Subcutaneous abdominal adipose tissue (tissue), 5 donors: ENCODE results near the gene OSER1.
"Not testable (repeated sequence)": the region's sequence is repeated elsewhere in the genome, so short reads cannot be mapped to it uniquely, and the experiment has no call there.

ENCODE experiments used
- H3K27ac ChIP-seq: one replicate; pipeline ENCODE4 v1.7.0; 2013; ENCODE audit warnings: low read depth, mild to moderate bottlenecking, inconsistent platforms, low read length, moderate library complexity
- H3K27me3 ChIP-seq, 5 donors: one replicate each; pipeline ENCODE4 v1.7.0; 2013; ENCODE audit warnings: low read length in 5 of 5, inconsistent platforms in 1 of 5; ENCODE audit not compliant: control insufficient read depth in 5 of 5, insufficient read depth in 4 of 5
- H3K36me3 ChIP-seq, 5 donors: one replicate each; pipeline ENCODE4 v1.7.0; 2013; ENCODE audit warnings: low read length in 5 of 5; ENCODE audit not compliant: control insufficient read depth in 5 of 5, insufficient read depth in 5 of 5
- H3K4me1 ChIP-seq, 5 donors: one replicate each; pipeline ENCODE4 v1.7.0; 2013; ENCODE audit warnings: low read length in 5 of 5, mild to moderate bottlenecking in 3 of 5, moderate library complexity in 1 of 5; ENCODE audit not compliant: control insufficient read depth in 5 of 5, insufficient read depth in 5 of 5
- H3K4me3 ChIP-seq, 5 donors: one replicate each; pipeline ENCODE4 v1.7.0; 2013; ENCODE audit warnings: low read length in 5 of 5, low read depth in 1 of 5
- H3K9ac ChIP-seq, 5 donors: one replicate each; pipeline ENCODE4 v1.7.0; 2013; ENCODE audit warnings: low read length in 5 of 5, mild to moderate bottlenecking in 4 of 5, moderate library complexity in 3 of 5
- H3K9me3 ChIP-seq, 5 donors: one replicate each; pipeline ENCODE4 v1.7.0; 2013; ENCODE audit warnings: low read length in 5 of 5; ENCODE audit not compliant: control insufficient read depth in 5 of 5
- donor health status: healthy.
- donor health status: healthy.
- donor health status: healthy.
- donor health status: healthy.
- donor health status: healthy.

OSER1 gene

GRCh38 chr20:44191640-44192039 lies 18.9 kb downstream of the OSER1 start:
- not testable (repeated sequence) for H3K4me3 ChIP-seq, H3K9me3 ChIP-seq, H3K9ac ChIP-seq, H3K27ac ChIP-seq
- peaks cover 8 to 25% (median 24%) of the 10 kb centered on the region in 5 donors for H3K4me1 ChIP-seq
- peaks cover 6 to 12% (median 9%) of the 10 kb centered on the region in 5 donors for H3K36me3 ChIP-seq
- H3K27me3 ChIP-seq: peaks cover 0 to 11% (median 2%) of the 10 kb centered on the region in 5 donors

DNA sequence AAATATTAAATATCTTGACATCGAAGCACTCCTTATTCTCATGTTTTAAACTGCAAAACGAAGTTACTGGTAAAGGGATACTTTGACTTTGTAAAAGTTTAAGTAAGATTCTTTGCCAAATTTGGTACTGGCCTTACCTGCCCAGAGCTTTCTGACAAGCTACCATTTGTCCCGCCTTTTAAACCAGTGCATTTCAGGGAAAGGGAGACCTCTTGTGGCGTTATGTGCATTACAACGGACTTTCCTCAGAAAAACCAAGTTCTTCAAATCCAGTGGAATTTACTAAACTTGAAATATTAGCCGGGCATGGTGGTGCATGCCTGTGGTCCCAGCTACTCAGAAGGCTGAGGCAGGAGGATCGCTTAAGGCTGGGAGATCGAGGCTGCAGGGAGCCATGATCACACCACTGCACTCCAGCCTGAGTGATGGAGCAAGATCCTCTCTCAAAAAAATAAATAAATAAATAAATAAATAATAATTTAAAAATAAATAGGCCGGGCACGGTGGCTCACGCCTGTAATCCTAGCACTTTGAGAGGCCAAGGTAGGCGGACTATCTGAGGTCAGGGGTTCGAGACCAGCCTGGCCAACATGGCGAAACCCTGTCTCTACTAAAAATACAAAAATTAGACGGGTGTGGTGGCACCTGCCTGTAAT lies 20.2 kb downstream of the OSER1 start:
- H3K4me1 ChIP-seq: peaks cover 8 to 31% (median 27%) of the 10 kb centered on the region in 5 donors
- not testable (repeated sequence) for H3K27ac ChIP-seq, H3K9me3 ChIP-seq, H3K36me3 ChIP-seq, H3K9ac ChIP-seq, H3K4me3 ChIP-seq
- H3K27me3 ChIP-seq: peaks cover 0 to 12% (median 7%) of the 10 kb centered on the region in 5 donors

- Histone ChIP-seq H3K9me3 (no peaks in the 10 kb centered on the region), H3K4me3 (no peak overlapping the region), H3K36me3 (no peaks in the 10 kb centered on the region), H3K27ac (peak overlapping the region; percentile 67), H3K9ac (peak overlapping the region in 2 of 5 donors; percentile 59 to 63), H3K4me1 (peaks cover 8 to 31% (median 27%) of the 10 kb centered on the region in 5 donors), H3K27me3 (peaks cover 0 to 12% (median 7%) of the 10 kb centered on the region in 5 donors)
Observed at GRCh38 chr20:44188752-44189151, 21.8 kb downstream of the OSER1 start.

GRCh38 chr20:44187772-44188709 lies 22.5 kb downstream of the OSER1 start:
- Histone ChIP-seq H3K36me3 (no peaks in the 10 kb centered on the region), H3K4me1 (peaks cover 8 to 31% (median 27%) of the 10 kb centered on the region in 5 donors), H3K27me3 (peaks cover 0 to 12% (median 7%) of the 10 kb centered on the region in 5 donors), H3K9me3 (no peaks in the 10 kb centered on the region), H3K9ac (peak overlapping the region in 3 of 5 donors; percentile 62 to 65 (median 63)), H3K4me3 (peak overlapping the region; percentile 17 to 61 (median 52)), H3K27ac (peak overlapping the region; percentile 67)

- Histone ChIP-seq H3K4me1 (peaks cover 8 to 31% (median 27%) of the 10 kb centered on the region in 5 donors), H3K27me3 (peaks cover 3 to 17% (median 7%) of the 10 kb centered on the region in 5 donors), H3K36me3 (no peaks in the 10 kb centered on the region), H3K27ac (peak within 1 kb of the TSS; percentile 67), H3K9ac (peak within 1 kb of the TSS in 4 of 5 donors; percentile 62 to 65 (median 64)), H3K9me3 (no peaks in the 10 kb centered on the region), H3K4me3 (peak within 1 kb of the TSS; percentile 17 to 61 (median 52))
Observed at GRCh38 chr20:44187054-44187771, 23.4 kb downstream of the OSER1 start, which contains the start of gene JPH2. TSS of gene JPH2 (minus strand) at chr20:44187188. CDS start at chr20:44186705, 483 bp downstream.

GRCh38 chr20:44186674-44187053 lies 23.9 kb downstream of the OSER1 start:
- peak overlapping the region in 4 of 5 donors; percentile 17 to 61 (median 48) for H3K4me3 ChIP-seq
- peaks cover 8 to 33% (median 27%) of the 10 kb centered on the region in 5 donors for H3K4me1 ChIP-seq
- no peak overlapping the region for H3K27ac ChIP-seq
- H3K9ac ChIP-seq: peak overlapping the region in 4 of 5 donors; percentile 33 to 65 (median 64)
- peaks cover 3 to 23% (median 11%) of the 10 kb centered on the region in 5 donors for H3K27me3 ChIP-seq
- H3K36me3 ChIP-seq: no peaks in the 10 kb centered on the region
- no peaks in the 10 kb centered on the region for H3K9me3 ChIP-seq

GRCh38 chr20:44186201-44186600 lies 24.4 kb downstream of the OSER1 start:
- Histone ChIP-seq H3K9ac (no peak overlapping the region), H3K36me3 (no peaks in the 10 kb centered on the region), H3K9me3 (no peaks in the 10 kb centered on the region), H3K4me1 (peaks cover 8 to 37% (median 27%) of the 10 kb centered on the region in 5 donors), H3K4me3 (peak overlapping the region in 2 of 5 donors; percentile 52 to 61), H3K27me3 (peaks cover 3 to 26% (median 13%) of the 10 kb centered on the region in 5 donors), H3K27ac (no peak overlapping the region)

- Histone ChIP-seq H3K27ac (no peak overlapping the region), H3K4me3 (no peak overlapping the region), H3K36me3 (no peaks in the 10 kb centered on the region), H3K9ac (no peak overlapping the region), H3K9me3 (no peaks in the 10 kb centered on the region), H3K4me1 (peaks cover 8 to 40% (median 27%) of the 10 kb centered on the region in 5 donors), H3K27me3 (peaks cover 8 to 31% (median 13%) of the 10 kb centered on the region in 5 donors)
Observed at GRCh38 chr20:44185574-44185973, 25.0 kb downstream of the OSER1 start.

- Histone ChIP-seq H3K27me3 (peaks cover 8 to 34% (median 13%) of the 10 kb centered on the region in 5 donors), H3K9me3 (no peaks in the 10 kb centered on the region), H3K9ac (no peak overlapping the region), H3K4me1 (peaks cover 6 to 31% (median 18%) of the 10 kb centered on the region in 5 donors), H3K4me3 (no peak overlapping the region), H3K36me3 (no peaks in the 10 kb centered on the region), H3K27ac (no peak overlapping the region)
Observed at GRCh38 chr20:44183282-44183681, 27.3 kb downstream of the OSER1 start.
